ENCODE results near the gene SLC25A23. TPM values are rescaled to one million over a fixed set of nuclear protein-coding genes. Genes with fewer than 3 reads are reported as not detected.

Gene SLC25A23
- total and polyA plus RNA-seq, 9 of the 15 experiments (the other 6 are each of a cell fraction or from before 2014, with no cell fraction given) = 6.1 to 72.0 (median 26.6) TPM

DNA sequence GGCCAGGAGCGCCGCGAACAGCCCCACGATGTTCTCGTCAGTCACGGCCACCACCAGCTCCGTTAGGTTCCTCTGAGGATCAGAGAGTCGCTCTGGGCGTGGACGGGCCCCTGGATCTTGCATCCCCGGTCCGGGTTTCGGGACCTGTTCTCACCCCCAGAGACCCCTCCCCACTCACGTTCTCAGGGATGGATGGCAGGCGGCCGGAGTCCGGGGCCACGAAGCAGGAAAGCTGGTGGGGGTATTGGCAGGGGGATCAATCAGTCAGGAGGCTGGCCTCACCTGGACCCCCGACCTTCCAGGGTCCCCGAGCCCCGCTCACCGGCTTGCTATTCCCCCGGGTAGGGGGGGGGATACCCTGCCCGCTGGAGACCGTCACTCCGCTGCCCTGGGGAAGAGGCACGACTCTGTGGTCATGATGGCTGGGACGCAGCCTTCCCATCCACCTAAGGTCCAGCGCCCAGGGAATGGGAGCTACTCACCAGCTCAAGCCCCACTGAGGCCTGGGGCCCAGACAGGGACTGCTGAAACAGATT, 17.4 kb upstream of the SLC25A23 start:
- Histone ChIP-seq H2AFZ (ENCODE audit: low read depth, low read length) (no peak overlapping the region; the same call in 1 of the 2 replicates), H3K79me2 (ENCODE audit: control insufficient read depth, insufficient read depth, low read length) (no peaks in the 10 kb centered on the region), H3K27me3 (ENCODE audit: control insufficient read depth in 2 of 2, insufficient read depth in 2 of 2, low read length in 2 of 2) (no peaks in the 10 kb centered on the region), H3K4me3 (no peak overlapping the region), H3K27ac (ENCODE audit: extremely low read depth, low read depth, low read length) (no peak overlapping the region), H3K9me1 (ENCODE audit: control insufficient read depth, insufficient read depth, low read length) (no peaks in the 10 kb centered on the region), H3K9ac (ENCODE audit: insufficient read depth in 1 of 2, low read depth in 2 of 2, low read length in 2 of 2) (no peak overlapping the region), H4K20me1 (replicated peaks; ENCODE audit: control insufficient read depth, insufficient read depth, low read length) (no peaks in the 10 kb centered on the region), H3K4me1 (replicated peaks in 1 of 2; ENCODE audit: control insufficient read depth in 2 of 2, insufficient read depth in 2 of 2, low read length in 2 of 2) (peaks cover 6 to 32% of the 10 kb centered on the region in 2 experiments), H3K9me3 (replicated peaks; ENCODE audit: control insufficient read depth, insufficient read depth, low read depth, low read length) (0 out of 2 replicates have a peak, but pooled peaks cover 2% of the 10 kb centered on the region), H3K4me2 (ENCODE audit: insufficient read depth, low read length) (no peak overlapping the region), H3K36me3 (ENCODE audit: control insufficient read depth, insufficient read depth, low read length) (no peaks in the 10 kb centered on the region)
- FAIRE-seq (no peak), DNase-seq (ENCODE audit: extremely low read depth in 1 of 4, low spot score in 3 of 4) (no peak), ATAC-seq (no peak)
- intact Hi-C loops (cut with micrococcal nuclease) = no loop called here
- TF ChIP-seq TCF3 (CRISPR knock-in tag; IDR thresholded peaks at IDR 0.05) (no peak), PTRF (tag; IDR thresholded peaks at IDR 0.05) (no peak), HNRNPLL (IDR thresholded peaks at IDR 0.05; ENCODE audit: low read depth, low read length, poor library complexity, severe bottlenecking) (no peak), RBBP5 (IDR thresholded peaks at IDR 0.05; ENCODE audit: borderline replicate concordance, insufficient read depth, low read length, poor library complexity, severe bottlenecking) (no peak), ZNF232 (CRISPR knock-in tag; IDR thresholded peaks at IDR 0.05) (no peak), ETS2 (tag; IDR thresholded peaks at IDR 0.05; ENCODE audit: borderline replicate concordance, poor library complexity, severe bottlenecking) (no peak), HMGN3 (IDR thresholded peaks at IDR 0.05; ENCODE audit: borderline replicate concordance, extremely low read depth, insufficient read length, low read depth, low read length) (no peak), MEF2D (tag; conservative IDR thresholded peaks at IDR 0.05; ENCODE audit: low read depth) (no peak), ZEB2 (IDR thresholded peaks at IDR 0.05) (no peak), PHB (CRISPR knock-in tag; IDR thresholded peaks at IDR 0.05) (no peak), EP300 (IDR thresholded peaks at IDR 0.05; ENCODE audit: low read length) (no peak), ZNF75A (CRISPR knock-in tag; IDR thresholded peaks at IDR 0.05) (no peak)
- TF ChIP-seq, protein P1, sequence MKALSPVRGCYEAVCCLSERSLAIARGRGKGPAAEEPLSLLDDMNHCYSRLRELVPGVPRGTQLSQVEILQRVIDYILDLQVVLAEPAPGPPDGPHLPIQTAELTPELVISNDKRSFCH (CRISPR knock-in tag; IDR thresholded peaks at IDR 0.05) = no peak
- TF ChIP-seq, protein P1 (tag; IDR thresholded peaks at IDR 0.05) = no peak
- TF ChIP-seq, protein P2, sequence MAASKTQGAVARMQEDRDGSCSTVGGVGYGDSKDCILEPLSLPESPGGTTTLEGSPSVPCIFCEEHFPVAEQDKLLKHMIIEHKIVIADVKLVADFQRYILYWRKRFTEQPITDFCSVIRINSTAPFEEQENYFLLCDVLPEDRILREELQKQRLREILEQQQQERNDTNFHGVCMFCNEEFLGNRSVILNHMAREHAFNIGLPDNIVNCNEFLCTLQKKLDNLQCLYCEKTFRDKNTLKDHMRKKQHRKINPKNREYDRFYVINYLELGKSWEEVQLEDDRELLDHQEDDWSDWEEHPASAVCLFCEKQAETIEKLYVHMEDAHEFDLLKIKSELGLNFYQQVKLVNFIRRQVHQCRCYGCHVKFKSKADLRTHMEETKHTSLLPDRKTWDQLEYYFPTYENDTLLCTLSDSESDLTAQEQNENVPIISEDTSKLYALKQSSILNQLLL (CRISPR knock-in tag; IDR thresholded peaks at IDR 0.05; ENCODE audit: borderline replicate concordance) = no peak
- TF ChIP-seq, protein P3, sequence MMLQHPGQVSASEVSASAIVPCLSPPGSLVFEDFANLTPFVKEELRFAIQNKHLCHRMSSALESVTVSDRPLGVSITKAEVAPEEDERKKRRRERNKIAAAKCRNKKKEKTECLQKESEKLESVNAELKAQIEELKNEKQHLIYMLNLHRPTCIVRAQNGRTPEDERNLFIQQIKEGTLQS (IDR thresholded peaks at IDR 0.05) = no peak
- TF ChIP-seq, protein P3 (CRISPR knock-in tag; conservative IDR thresholded peaks at IDR 0.05) = no peak
- CTCF ChIA-PET (ENCODE audit: low intra/inter-chr PET ratio) = no interaction called here
- POLR2A ChIA-PET = no interaction called here
- 87% methylated on average over 29 of the region's 29 CpGs for WGBS (ENCODE audit: insufficient coverage, low coverage, missing lambda C conversion rate)
- no TSS peak for BruUV-seq (replicated peaks)
- in situ Hi-C loops (cut with MboI) = no loop called here

Measured in K562 (cell line).